Keratinocyte (primary cell): Measurements from ENCODE around the gene ZNF316.

Source experiments
- CTCF ChIP-seq, 3 experiments: IDR thresholded peaks in 1 of 3; conservative IDR thresholded peaks in 1 of 3; optimal IDR thresholded peaks in 1 of 3; 2 replicates in 2 of 3; 3 replicates in 1 of 3; pipeline versions ENCODE3 to v1.5.1; 2011; ENCODE audit warnings: low read length in 3 of 3, mild to moderate bottlenecking in 3 of 3, moderate library complexity in 2 of 3, control low read depth in 1 of 3, inconsistent platforms in 1 of 3; ENCODE audit not compliant: insufficient read depth in 2 of 3; ENCODE audit errors: extremely low read depth in 1 of 3
- EZH2 ChIP-seq: IDR thresholded peaks from one replicate; pipeline ENCODE4 v1.6.1; 2012; ENCODE audit warnings: inconsistent platforms, mild to moderate bottlenecking, low read length, moderate library complexity

- TF ChIP-seq CTCF (optimal IDR thresholded peaks at IDR 0.05 in 1 of 3, IDR thresholded peaks at IDR 0.05 in 1 of 3, conservative IDR thresholded peaks at IDR 0.05 in 1 of 3; ENCODE audit: extremely low read depth in 1 of 3, insufficient read depth in 2 of 3, low read length in 3 of 3) (no peak), EZH2 (no peak)
Observed at GRCh38 chr7:6647080-6647479, 10.0 kb downstream of the ZNF316 start.
